Measurements from ENCODE around the gene LAIR1.
"Not testable (repeated sequence)": the region's sequence is repeated elsewhere in the genome, so short reads cannot be mapped to it uniquely, and the experiment has no call there.

DNA sequence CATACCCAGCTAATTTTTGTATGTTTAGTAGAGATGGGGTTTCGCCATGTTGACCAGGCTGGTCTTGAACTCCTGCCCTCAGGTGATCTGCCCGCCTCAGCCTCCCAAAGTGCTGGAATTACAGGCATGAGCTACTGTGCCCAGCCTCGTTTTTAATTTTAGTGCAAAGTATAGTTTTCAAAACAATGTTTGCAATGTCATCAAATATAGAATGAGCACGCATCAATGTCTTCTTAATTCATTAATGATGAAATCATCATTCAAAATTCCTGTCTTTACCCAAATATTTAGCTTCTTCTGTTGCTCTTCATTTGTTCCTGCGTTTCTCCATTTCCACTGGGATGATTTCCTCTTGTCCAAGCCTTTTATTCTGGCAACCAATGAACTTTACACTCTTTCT, 6.7 kb upstream of the LAIR1 start:
- TF ChIP-seq, protein P1, sequence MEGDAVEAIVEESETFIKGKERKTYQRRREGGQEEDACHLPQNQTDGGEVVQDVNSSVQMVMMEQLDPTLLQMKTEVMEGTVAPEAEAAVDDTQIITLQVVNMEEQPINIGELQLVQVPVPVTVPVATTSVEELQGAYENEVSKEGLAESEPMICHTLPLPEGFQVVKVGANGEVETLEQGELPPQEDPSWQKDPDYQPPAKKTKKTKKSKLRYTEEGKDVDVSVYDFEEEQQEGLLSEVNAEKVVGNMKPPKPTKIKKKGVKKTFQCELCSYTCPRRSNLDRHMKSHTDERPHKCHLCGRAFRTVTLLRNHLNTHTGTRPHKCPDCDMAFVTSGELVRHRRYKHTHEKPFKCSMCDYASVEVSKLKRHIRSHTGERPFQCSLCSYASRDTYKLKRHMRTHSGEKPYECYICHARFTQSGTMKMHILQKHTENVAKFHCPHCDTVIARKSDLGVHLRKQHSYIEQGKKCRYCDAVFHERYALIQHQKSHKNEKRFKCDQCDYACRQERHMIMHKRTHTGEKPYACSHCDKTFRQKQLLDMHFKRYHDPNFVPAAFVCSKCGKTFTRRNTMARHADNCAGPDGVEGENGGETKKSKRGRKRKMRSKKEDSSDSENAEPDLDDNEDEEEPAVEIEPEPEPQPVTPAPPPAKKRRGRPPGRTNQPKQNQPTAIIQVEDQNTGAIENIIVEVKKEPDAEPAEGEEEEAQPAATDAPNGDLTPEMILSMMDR (IDR thresholded peaks at IDR 0.05; ENCODE audit: insufficient read depth, low read length, poor library complexity, severe bottlenecking): not testable (repeated sequence)
- TF ChIP-seq EZH2phosphoT487 (conservative IDR thresholded peaks at IDR 0.05; ENCODE audit: low read length): not testable (repeated sequence)

Measured in SU-DHL-6 (cell line).